NCI-H526 (cell line): ENCODE results near the gene TRIM50.
"Not testable (repeated sequence)": the region's sequence is repeated elsewhere in the genome, so short reads cannot be mapped to it uniquely, and the experiment has no call there.

ENCODE experiments used
- DNase-seq, 2 experiments: peaks; one replicate each; lab custom pipeline; 2025; lab: John Stamatoyannopoulos, UW

The TRIM50 gene

GRCh38 chr7:73350306-73351068, 22.6 kb upstream of the TRIM50 start:
- DNase-seq, result no peak

GRCh38 chr7:73349763-73350162, 21.9 kb upstream of the TRIM50 start:
- DNase-seq, result no peak

GRCh38 chr7:73345951-73346350, 18.1 kb upstream of the TRIM50 start:
- DNase-seq, result peak in 1 of 2 experiments; percentile 71

GRCh38 chr7:73345538-73345937, 17.7 kb upstream of the TRIM50 start:
- DNase-seq, result peak; percentile 63 to 77

GRCh38 chr7:73343671-73344380, 15.9 kb upstream of the TRIM50 start:
- DNase-seq, result peak; percentile 22 to 23

- peak in 1 of 2 experiments; percentile 43 for DNase-seq
Measured at GRCh38 chr7:73342645-73343044, 14.8 kb upstream of the TRIM50 start.

- no peak for DNase-seq
Measured at GRCh38 chr7:73341877-73342276, 14.0 kb upstream of the TRIM50 start.

GRCh38 chr7:73340514-73340913, 12.6 kb upstream of the TRIM50 start:
- DNase-seq, result no peak

GRCh38 chr7:73338321-73338720, 10.4 kb upstream of the TRIM50 start:
- DNase-seq, result no peak

- DNase-seq, result no peak
Measured at GRCh38 chr7:73332447-73332846, 4.6 kb upstream of the TRIM50 start.

- DNase-seq, result no peak
Measured at GRCh38 chr7:73330772-73331171, 2.9 kb upstream of the TRIM50 start.

- no peak for DNase-seq
Measured at GRCh38 chr7:73329861-73330581, 2.1 kb upstream of the TRIM50 start.

GRCh38 chr7:73328696-73329095, 814 bp upstream of the TRIM50 start:
- no peak for DNase-seq

- DNase-seq, result not testable (repeated sequence)
Measured at GRCh38 chr7:73327449-73327848, 433 bp downstream of the TRIM50 start.

- DNase-seq, result not testable (repeated sequence)
Measured at GRCh38 chr7:73325424-73325823, 2.5 kb downstream of the TRIM50 start.

GRCh38 chr7:73324081-73324845, 3.6 kb downstream of the TRIM50 start:
- peak; percentile 59 to 93 for DNase-seq

- not testable (repeated sequence) for DNase-seq
Measured at GRCh38 chr7:73323434-73324080, 4.3 kb downstream of the TRIM50 start.

- not testable (repeated sequence) for DNase-seq
Measured at GRCh38 chr7:73320009-73320408, 7.9 kb downstream of the TRIM50 start.

GRCh38 chr7:73319541-73319940, 8.3 kb downstream of the TRIM50 start:
- not testable (repeated sequence) for DNase-seq

GRCh38 chr7:73318656-73319204, 9.2 kb downstream of the TRIM50 start:
- DNase-seq, result not testable (repeated sequence)

GRCh38 chr7:73316521-73316920, 11.4 kb downstream of the TRIM50 start:
- DNase-seq, result no peak
